OCI-LY7 (cell line): ENCODE measurements around the gene ZW10. TPM values are rescaled to one million over a fixed set of nuclear protein-coding genes. Genes with fewer than 3 reads are reported as not detected.
A peak's percentile ranks its signal among the peaks of the same experiment; 100 is the strongest.

Experiments
- BruUV-seq: library from RNA; stranded (reverse); fragments of 400-500 nt; replicated peaks from 2 replicates; lab custom pipeline; 2021; lab: Mats Ljungman, UMichigan
- CTCF ChIA-PET: fragments of 300-600 bp; sonication (Branson Sonifier 250); formaldehyde crosslinking; loops from one replicate; lab custom pipeline; 2022; ENCODE audit warnings: antibody characterized with exemption; ENCODE audit not compliant: unreplicated experiment; lab: Charles Lee
- POLR2A ChIA-PET: fragments of 300-600 bp; sonication (Branson Sonifier 250); formaldehyde crosslinking; loops from one replicate; lab custom pipeline; 2022; ENCODE audit warnings: antibody characterized with exemption; lab: Charles Lee
- DNase-seq: peaks from one replicate; pipeline ENCODE4 v3.0.0-alpha.2; 2015; ENCODE audit warnings: low spot score
- H2AFZ ChIP-seq: fragments of 200-600 bp; sonication (generic), shearing (Covaris generic); 2 replicates; pipeline ENCODE4 v1.6.1; 2014; ENCODE audit warnings: mild to moderate bottlenecking, antibody characterized with exemption, low read length, moderate library complexity
- H3K27ac ChIP-seq: fragments of 200-600 bp; sonication (generic); 2 replicates; pipeline ENCODE4 v1.5.1; 2014; ENCODE audit warnings: mixed run types, low read depth, mild to moderate bottlenecking, moderate library complexity, low read length, inconsistent platforms; ENCODE audit not compliant: poor library complexity, severe bottlenecking
- H3K36me3 ChIP-seq: fragments of 200-600 bp; sonication (generic); 2 replicates; pipeline ENCODE4 v1.6.1; 2014; ENCODE audit warnings: mild to moderate bottlenecking, antibody characterized with exemption, low read length, moderate library complexity, mixed read lengths; ENCODE audit not compliant: insufficient read depth
- H3K4me1 ChIP-seq: fragments of 200-600 bp; sonication (generic); 2 replicates; pipeline ENCODE4 v1.5.1; 2014; ENCODE audit warnings: mild to moderate bottlenecking, low read length; ENCODE audit not compliant: insufficient read depth, poor library complexity, severe bottlenecking
- H3K4me2 ChIP-seq: fragments of 200-600 bp; sonication (generic); 2 replicates; pipeline ENCODE4 v1.6.1; 2014; ENCODE audit warnings: mild to moderate bottlenecking, low read length
- H3K4me3 ChIP-seq: fragments of 200-600 bp; sonication (generic); 2 replicates; pipeline ENCODE4 v1.5.1; 2014; ENCODE audit warnings: mild to moderate bottlenecking, low read depth, low read length; ENCODE audit not compliant: poor library complexity, severe bottlenecking
- H3K79me2 ChIP-seq: fragments of 200-600 bp; sonication (generic); 2 replicates; pipeline ENCODE4 v1.6.1; 2016; ENCODE audit warnings: low read depth, mild to moderate bottlenecking, low read length, moderate library complexity, mixed read lengths; ENCODE audit not compliant: insufficient read depth
- H3K9me2 ChIP-seq: fragments of 200-600 bp; sonication (generic); 2 replicates; pipeline ENCODE4 v1.6.1; 2016; ENCODE audit warnings: mild to moderate bottlenecking, low read length, mixed read lengths; ENCODE audit not compliant: insufficient read depth
- H3K9me3 ChIP-seq: fragments of 200-600 bp; sonication (generic); 2 replicates; pipeline ENCODE4 v1.6.1; 2014; ENCODE audit warnings: mild to moderate bottlenecking, mixed run types, low read length, mixed read lengths
- H4K20me1 ChIP-seq: fragments of 200-600 bp; sonication (generic); 2 replicates; pipeline ENCODE4 v1.6.1; 2014; ENCODE audit warnings: mild to moderate bottlenecking, antibody characterized with exemption, low read length, moderate library complexity, mixed read lengths; ENCODE audit not compliant: insufficient read depth
- CTCF ChIP-seq: fragments of 200-600 bp; sonication (generic); conservative IDR thresholded peaks from 2 replicates; pipeline ENCODE4 v1.5.1; 2014; ENCODE audit warnings: mild to moderate bottlenecking, antibody characterized with exemption, low read length, moderate library complexity, mixed read lengths
- EZH2phosphoT487 ChIP-seq: fragments of 200-600 bp; sonication (generic); IDR thresholded peaks from 2 replicates; pipeline ENCODE4 v1.6.1; 2018; ENCODE audit warnings: low read depth, borderline replicate concordance, mild to moderate bottlenecking, mixed run types, antibody characterized with exemption, low read length, moderate library complexity, mixed read lengths
- intact Hi-C: fragments of 100-400 bp; cut with micrococcal nuclease; formaldehyde crosslinking; loops from one replicate; pipeline ENCODE4 v1.10.0; 2022; ENCODE audit not compliant: unreplicated experiment
- total RNA-seq, 2 experiments: library from RNA; depleted of rRNA in 1 of 2; stranded (reverse); fragments of >200 nt in 1 of 2; shearing (Covaris generic) in 1 of 2; gene quantifications; 2 replicates each; pipeline ENCODE4 v1.2.3, GENCODE V29; 2014 to 2022

ZW10 gene
- total RNA-seq, 2 experiments from 2014 or later, result 18.9 to 19.9 TPM

GRCh38 chr11:113732092-113732491, 41.4 kb downstream of the ZW10 start:
- no peak overlapping the region for H3K4me2 ChIP-seq
- no peak overlapping the region for H3K27ac ChIP-seq
- no peak for DNase-seq
- no peaks in the 10 kb centered on the region for H3K9me2 ChIP-seq
- intact Hi-C loops, result no loop called here
- H4K20me1 ChIP-seq, result no peaks in the 10 kb centered on the region
- no TSS peak for BruUV-seq
- no peak overlapping the region for H3K4me3 ChIP-seq
- no peak for TF ChIP-seq EZH2phosphoT487
- no peak for TF ChIP-seq CTCF
- H3K79me2 ChIP-seq, result no peaks in the 10 kb centered on the region
- H3K9me3 ChIP-seq, result no peaks in the 10 kb centered on the region
- ChIA-PET POLR2A (interaction anchor here (0.6 to 1.1 kb wide), 2 partner anchors 9 to 34 kb away, joined by 3 to 7 read pairs; no protein-coding TSS in a partner anchor), CTCF (no interaction called here)
- H3K36me3 ChIP-seq, result peaks cover 48% of the 10 kb centered on the region
- no peaks in the 10 kb centered on the region for H3K4me1 ChIP-seq
- no peak overlapping the region for H2AFZ ChIP-seq

- H3K27ac ChIP-seq, result no peak overlapping the region
- ChIA-PET POLR2A (interaction anchor here (0.6 to 1.1 kb wide), 4 partner anchors 10 to 224 kb away, joined by 3 to 7 read pairs (median 3); no protein-coding TSS in a partner anchor), CTCF (no interaction called here)
- no peaks in the 10 kb centered on the region for H3K79me2 ChIP-seq
- no peak overlapping the region for H2AFZ ChIP-seq
- H4K20me1 ChIP-seq, result no peaks in the 10 kb centered on the region
- H3K4me3 ChIP-seq, result no peak overlapping the region
- no peaks in the 10 kb centered on the region for H3K4me1 ChIP-seq
- H3K9me2 ChIP-seq, result no peaks in the 10 kb centered on the region
- no peaks in the 10 kb centered on the region for H3K9me3 ChIP-seq
- BruUV-seq, result no TSS peak
- no peak overlapping the region for H3K4me2 ChIP-seq
- intact Hi-C loops, result no loop called here
- peak; percentile 7 for DNase-seq
- H3K36me3 ChIP-seq, result peaks cover 38% of the 10 kb centered on the region
- TF ChIP-seq CTCF (peak; percentile 51), EZH2phosphoT487 (no peak)
Observed at GRCh38 chr11:113730887-113731726, 42.4 kb downstream of the ZW10 start.

- Histone ChIP-seq H3K27ac (no peak overlapping the region), H3K9me3 (no peaks in the 10 kb centered on the region), H3K4me1 (no peaks in the 10 kb centered on the region), H4K20me1 (no peaks in the 10 kb centered on the region), H3K79me2 (no peaks in the 10 kb centered on the region), H3K9me2 (no peaks in the 10 kb centered on the region), H3K4me3 (no peak overlapping the region), H3K4me2 (no peak overlapping the region), H3K36me3 (peaks cover 28% of the 10 kb centered on the region), H2AFZ (no peak overlapping the region)
- BruUV-seq, result no TSS peak
- DNase-seq, result no peak
- intact Hi-C loops, result no loop called here
- ChIA-PET POLR2A (interaction anchor here (0.6 to 0.7 kb wide), 3 partner anchors 10 to 85 kb away, joined by 3 read pairs; no protein-coding TSS in a partner anchor), CTCF (no interaction called here)
- TF ChIP-seq CTCF (no peak), EZH2phosphoT487 (no peak)
Observed at GRCh38 chr11:113729456-113729855, 44.0 kb downstream of the ZW10 start.
